Measurements from ENCODE around the gene PRUNE1.

The PRUNE1 gene

GRCh38 chr1:151036356-151036755, 28.1 kb downstream of the PRUNE1 start, which contains the start of gene BNIPL:
TSS of gene BNIPL (plus strand) at chr1:151036586. CDS start at chr1:151036726, 140 bp downstream.
- ChIA-PET POLR2A (interaction anchor here (1.6 kb wide), 1 partner anchor 12 kb away, joined by 4 read pairs; the partner anchor contains the start of gene C1orf56), CTCF (no interaction called here)
- no peak for DNase-seq (ENCODE audit: extremely low spot score)
- TF ChIP-seq FOXM1 (IDR thresholded peaks at IDR 0.05; ENCODE audit: borderline replicate concordance) (no peak), TARDBP (IDR thresholded peaks at IDR 0.05) (no peak), FOXA1 (IDR thresholded peaks at IDR 0.05) (no peak), ZNF384 (IDR thresholded peaks at IDR 0.05) (no peak), PKNOX1 (IDR thresholded peaks at IDR 0.05) (no peak), HDGF (IDR thresholded peaks at IDR 0.05; ENCODE audit: borderline replicate concordance) (no peak), L3MBTL2 (conservative IDR thresholded peaks at IDR 0.05) (no peak), NFRKB (IDR thresholded peaks at IDR 0.05) (no peak), SP1 (IDR thresholded peaks at IDR 0.05) (no peak), CTBP1 (IDR thresholded peaks at IDR 0.05; ENCODE audit: borderline replicate concordance) (no peak), LEF1 (IDR thresholded peaks at IDR 0.05; ENCODE audit: borderline replicate concordance) (no peak), ARNT (IDR thresholded peaks at IDR 0.05) (no peak), SUZ12 (IDR thresholded peaks at IDR 0.05) (no peak), BHLHE40 (IDR thresholded peaks at IDR 0.05; ENCODE audit: borderline replicate concordance) (no peak), FOXK2 (IDR thresholded peaks at IDR 0.05) (no peak)

DNA sequence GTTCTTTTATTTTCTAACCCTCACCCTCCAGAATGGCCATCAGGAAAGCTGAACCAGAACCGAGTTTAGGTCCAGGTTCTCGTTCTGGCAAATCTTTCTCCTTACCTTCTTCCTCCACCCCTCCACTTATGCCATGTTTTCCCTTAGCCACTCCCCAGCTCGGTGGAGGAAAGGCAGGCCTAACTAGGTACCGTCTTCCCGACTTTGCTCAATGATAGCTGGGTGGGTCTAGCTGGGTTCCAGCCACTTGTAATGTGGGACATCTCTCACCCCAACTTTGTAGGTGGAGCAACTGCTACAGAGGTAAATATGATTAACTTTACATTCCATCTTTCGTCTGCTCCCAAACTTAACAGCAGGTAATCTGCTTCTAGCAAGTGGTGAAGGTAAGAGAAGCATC, 28.8 kb downstream of the PRUNE1 start:
- no peak for TF ChIP-seq LEF1 (IDR thresholded peaks at IDR 0.05; ENCODE audit: borderline replicate concordance)
- no peak for TF ChIP-seq SUZ12 (IDR thresholded peaks at IDR 0.05)
- TF ChIP-seq FOXK2 (IDR thresholded peaks at IDR 0.05), result no peak
- no peak for TF ChIP-seq FOXM1 (IDR thresholded peaks at IDR 0.05; ENCODE audit: borderline replicate concordance)
- TF ChIP-seq FOXA1 (IDR thresholded peaks at IDR 0.05), result no peak
- TF ChIP-seq BHLHE40 (IDR thresholded peaks at IDR 0.05; ENCODE audit: borderline replicate concordance), result no peak
- POLR2A ChIA-PET, result interaction anchor here (1.6 kb wide), 1 partner anchor 11 kb away, joined by 4 read pairs; the partner anchor contains the start of gene C1orf56
- DNase-seq (ENCODE audit: extremely low spot score), result no peak
- CTCF ChIA-PET, result no interaction called here

- TF ChIP-seq ARNT (IDR thresholded peaks at IDR 0.05) (no peak), HDGF (IDR thresholded peaks at IDR 0.05; ENCODE audit: borderline replicate concordance) (no peak), FOXK2 (IDR thresholded peaks at IDR 0.05) (no peak), SP1 (IDR thresholded peaks at IDR 0.05) (no peak), FOXM1 (IDR thresholded peaks at IDR 0.05; ENCODE audit: borderline replicate concordance) (no peak), CTBP1 (IDR thresholded peaks at IDR 0.05; ENCODE audit: borderline replicate concordance) (no peak), LEF1 (IDR thresholded peaks at IDR 0.05; ENCODE audit: borderline replicate concordance) (no peak), TARDBP (IDR thresholded peaks at IDR 0.05) (no peak), ZNF384 (IDR thresholded peaks at IDR 0.05) (no peak), BHLHE40 (IDR thresholded peaks at IDR 0.05; ENCODE audit: borderline replicate concordance) (no peak), PKNOX1 (IDR thresholded peaks at IDR 0.05) (no peak), NFRKB (IDR thresholded peaks at IDR 0.05) (no peak), L3MBTL2 (conservative IDR thresholded peaks at IDR 0.05) (no peak), SUZ12 (IDR thresholded peaks at IDR 0.05) (no peak), FOXA1 (IDR thresholded peaks at IDR 0.05) (no peak), ELF4 (IDR thresholded peaks at IDR 0.05) (no peak)
- no peak for DNase-seq (ENCODE audit: extremely low spot score)
- POLR2A ChIA-PET, result interaction anchor here (0.9 kb wide), 1 partner anchor 22 kb away, joined by 3 read pairs; no protein-coding TSS in a partner anchor
- CTCF ChIA-PET, result no interaction called here
These were observed 31.3 kb downstream of the PRUNE1 start for GRCh38 chr1:151039521-151039920.

DNA sequence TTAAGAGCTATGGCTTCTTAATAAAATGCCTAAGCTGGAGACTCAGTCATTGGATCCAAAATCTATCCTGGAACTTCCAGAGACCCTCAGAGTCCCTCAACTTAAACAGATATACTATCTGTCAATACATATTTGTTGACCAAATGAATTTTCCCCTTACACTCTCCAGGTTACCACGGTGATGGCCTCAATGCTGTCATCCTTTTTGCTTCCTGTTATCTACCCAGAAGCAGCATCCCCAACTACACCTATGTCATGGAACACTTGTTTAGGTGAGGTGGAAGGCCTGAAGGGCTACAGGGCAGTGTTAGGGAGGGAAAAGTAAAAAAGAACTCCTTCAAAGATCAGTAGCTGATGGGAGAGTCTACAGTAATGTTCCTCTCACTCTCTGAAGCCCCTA, 34.9 kb downstream of the PRUNE1 start:
- TF ChIP-seq NFRKB (IDR thresholded peaks at IDR 0.05), result no peak
- no peak for TF ChIP-seq FOXM1 (IDR thresholded peaks at IDR 0.05; ENCODE audit: borderline replicate concordance)
- TF ChIP-seq BHLHE40 (IDR thresholded peaks at IDR 0.05; ENCODE audit: borderline replicate concordance), result no peak
- no peak for TF ChIP-seq L3MBTL2 (conservative IDR thresholded peaks at IDR 0.05)
- no peak for TF ChIP-seq PKNOX1 (IDR thresholded peaks at IDR 0.05)
- no peak for TF ChIP-seq FOXA1 (IDR thresholded peaks at IDR 0.05)
- TF ChIP-seq ELF4 (IDR thresholded peaks at IDR 0.05), result no peak
- TF ChIP-seq ARNT (IDR thresholded peaks at IDR 0.05), result no peak
- TF ChIP-seq SUZ12 (IDR thresholded peaks at IDR 0.05), result no peak
- TF ChIP-seq LEF1 (IDR thresholded peaks at IDR 0.05; ENCODE audit: borderline replicate concordance), result no peak
- TF ChIP-seq FOXK2 (IDR thresholded peaks at IDR 0.05), result no peak
- TF ChIP-seq TARDBP (IDR thresholded peaks at IDR 0.05), result no peak
- CTCF ChIA-PET, result interaction anchor here (1.1 kb wide), 1 partner anchor 16 kb away, joined by 3 read pairs; no protein-coding TSS in a partner anchor
- DNase-seq (ENCODE audit: extremely low spot score), result no peak
- POLR2A ChIA-PET, result interaction anchor here (0.8 to 1.3 kb wide), 2 partner anchors 9 to 14 kb away, joined by 3 to 4 read pairs; no protein-coding TSS in a partner anchor

- no peak for TF ChIP-seq CTBP1 (IDR thresholded peaks at IDR 0.05; ENCODE audit: borderline replicate concordance)
- no peak for TF ChIP-seq BHLHE40 (IDR thresholded peaks at IDR 0.05; ENCODE audit: borderline replicate concordance)
- no peak for TF ChIP-seq HDGF (IDR thresholded peaks at IDR 0.05; ENCODE audit: borderline replicate concordance)
- TF ChIP-seq PKNOX1 (IDR thresholded peaks at IDR 0.05), result no peak
- TF ChIP-seq ELF4 (IDR thresholded peaks at IDR 0.05), result no peak
- no peak for TF ChIP-seq TARDBP (IDR thresholded peaks at IDR 0.05)
- TF ChIP-seq LEF1 (IDR thresholded peaks at IDR 0.05; ENCODE audit: borderline replicate concordance), result no peak
- peak; percentile 85 for DNase-seq (ENCODE audit: extremely low spot score)
- ChIA-PET POLR2A (interaction anchor here (1.0 to 6.4 kb wide), 6 partner anchors 9 to 41 kb away, joined by 3 to 53 read pairs (median 4); partner anchors contain the start of genes BNIPL, CDC42SE1, GABPB2 and MLLT11), CTCF (interaction anchor here (0.8 to 1.0 kb wide), 2 partner anchors 50 to 108 kb away, joined by 3 read pairs; no protein-coding TSS in a partner anchor)
These were observed 39.3 kb downstream of the PRUNE1 start, which contains the start of gene C1orf56 for GRCh38 chr1:151047591-151047924. TSS of gene C1orf56 (plus strand) at chr1:151047751. CDS start at chr1:151047848, 97 bp downstream.
